HG03354 (cell line): Measurements from ENCODE around the gene ARL11.

Experiments used
- ATAC-seq: cut with Tn5 transposase; IDR thresholded peaks from one replicate; pipeline ENCODE4 v1.9.1; 2021; ENCODE audit warnings: mild to moderate bottlenecking; ENCODE audit not compliant: unreplicated experiment, poor library complexity, severe bottlenecking

ARL11 gene

GRCh38 chr13:49643035-49643646, 14.8 kb downstream of the ARL11 start:
- peak; percentile 63 for ATAC-seq

- no peak for ATAC-seq
Observed at GRCh38 chr13:49645451-49645850, 17.1 kb downstream of the ARL11 start.

DNA sequence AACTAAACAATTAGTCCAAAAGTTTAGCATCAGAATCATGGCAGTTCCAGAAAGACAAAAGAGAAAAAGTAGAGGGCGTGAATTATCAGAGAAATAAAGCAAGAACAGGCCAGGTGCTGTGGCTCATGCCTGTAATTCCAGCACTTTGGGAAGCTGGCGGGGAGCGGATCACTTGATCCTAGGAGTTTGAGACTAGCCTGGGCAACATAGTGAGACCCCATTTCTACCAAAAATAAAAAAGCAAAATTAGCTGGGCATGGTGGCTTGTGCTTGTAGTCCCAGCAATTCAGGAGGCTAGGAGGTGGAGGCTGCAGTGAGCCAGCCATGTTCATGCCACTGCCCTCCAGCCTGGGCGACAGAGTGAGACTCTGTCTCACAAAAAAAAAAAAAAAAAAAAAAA, 18.4 kb downstream of the ARL11 start:
- no peak for ATAC-seq

DNA sequence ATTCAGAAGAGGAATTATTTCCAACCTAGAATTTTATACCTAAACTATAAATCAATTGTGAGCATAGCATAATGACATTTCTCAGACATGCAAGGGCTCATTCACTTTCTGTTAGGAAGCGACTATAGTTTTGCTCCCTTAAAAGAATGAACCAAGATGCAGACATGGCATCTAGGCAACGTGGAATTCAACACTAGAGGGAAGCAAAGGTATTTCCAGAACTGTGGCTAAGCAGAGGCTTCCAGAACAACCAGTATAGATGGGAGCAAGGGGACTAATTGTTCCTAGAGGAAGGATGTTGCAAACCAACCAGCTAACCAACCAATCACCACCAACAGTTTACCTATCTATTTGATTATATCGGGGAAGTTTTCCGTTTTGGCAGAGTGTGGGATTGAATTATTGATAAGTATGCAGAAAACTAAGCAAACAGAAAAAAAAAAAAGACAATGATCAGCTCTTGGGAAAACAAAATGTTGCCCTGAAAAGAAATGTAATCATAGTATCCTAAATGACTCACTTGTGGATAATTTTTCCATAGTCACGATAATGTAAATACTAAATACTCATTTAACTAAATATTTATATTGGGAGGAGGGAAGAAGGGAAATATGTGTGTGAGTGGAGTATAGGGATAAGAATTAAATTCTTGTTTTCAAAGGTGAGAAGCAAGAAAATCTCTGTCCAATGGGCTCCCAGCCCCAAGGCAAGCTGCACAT, 21.1 kb downstream of the ARL11 start:
- no peak for ATAC-seq

- no peak for ATAC-seq
Observed at GRCh38 chr13:49649963-49650312, 21.6 kb downstream of the ARL11 start.

DNA sequence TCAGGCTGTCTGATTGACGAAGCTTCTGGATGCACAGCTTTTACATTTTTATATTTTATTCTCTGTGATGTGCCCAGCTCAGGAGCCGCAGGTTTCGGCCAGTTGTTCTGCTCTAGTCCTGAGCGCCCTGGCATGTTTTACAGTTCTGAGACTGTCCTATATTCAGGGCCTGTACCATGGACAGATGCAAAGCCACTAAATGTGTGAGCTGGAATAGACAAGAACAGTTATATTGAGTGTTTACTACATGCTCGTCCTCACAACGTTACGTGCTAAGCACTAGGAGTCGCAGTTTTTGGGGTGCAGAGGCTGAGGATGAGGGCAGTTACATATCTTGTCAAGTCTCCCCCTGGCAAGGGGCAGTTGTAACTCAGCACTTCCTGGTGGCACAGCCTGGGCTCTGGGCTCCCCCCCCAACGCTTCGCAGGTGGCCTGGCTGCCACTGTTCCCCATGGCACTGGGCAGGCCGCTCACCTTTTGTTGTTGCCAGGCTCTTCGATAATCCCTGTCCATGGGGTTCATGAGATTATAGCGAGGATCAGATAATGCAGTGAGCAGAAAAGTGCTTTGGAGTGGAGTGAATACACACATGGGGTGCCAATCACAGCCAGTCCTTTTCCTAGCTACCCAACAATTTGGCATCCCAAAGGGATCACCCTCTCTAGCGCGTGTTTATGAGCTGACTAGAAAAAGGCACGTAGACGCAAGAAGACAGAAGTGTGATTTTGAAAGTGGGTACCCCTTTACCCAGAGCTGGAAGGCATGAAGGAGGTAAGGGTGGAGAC, 23.5 kb downstream of the ARL11 start:
- no peak for ATAC-seq

DNA sequence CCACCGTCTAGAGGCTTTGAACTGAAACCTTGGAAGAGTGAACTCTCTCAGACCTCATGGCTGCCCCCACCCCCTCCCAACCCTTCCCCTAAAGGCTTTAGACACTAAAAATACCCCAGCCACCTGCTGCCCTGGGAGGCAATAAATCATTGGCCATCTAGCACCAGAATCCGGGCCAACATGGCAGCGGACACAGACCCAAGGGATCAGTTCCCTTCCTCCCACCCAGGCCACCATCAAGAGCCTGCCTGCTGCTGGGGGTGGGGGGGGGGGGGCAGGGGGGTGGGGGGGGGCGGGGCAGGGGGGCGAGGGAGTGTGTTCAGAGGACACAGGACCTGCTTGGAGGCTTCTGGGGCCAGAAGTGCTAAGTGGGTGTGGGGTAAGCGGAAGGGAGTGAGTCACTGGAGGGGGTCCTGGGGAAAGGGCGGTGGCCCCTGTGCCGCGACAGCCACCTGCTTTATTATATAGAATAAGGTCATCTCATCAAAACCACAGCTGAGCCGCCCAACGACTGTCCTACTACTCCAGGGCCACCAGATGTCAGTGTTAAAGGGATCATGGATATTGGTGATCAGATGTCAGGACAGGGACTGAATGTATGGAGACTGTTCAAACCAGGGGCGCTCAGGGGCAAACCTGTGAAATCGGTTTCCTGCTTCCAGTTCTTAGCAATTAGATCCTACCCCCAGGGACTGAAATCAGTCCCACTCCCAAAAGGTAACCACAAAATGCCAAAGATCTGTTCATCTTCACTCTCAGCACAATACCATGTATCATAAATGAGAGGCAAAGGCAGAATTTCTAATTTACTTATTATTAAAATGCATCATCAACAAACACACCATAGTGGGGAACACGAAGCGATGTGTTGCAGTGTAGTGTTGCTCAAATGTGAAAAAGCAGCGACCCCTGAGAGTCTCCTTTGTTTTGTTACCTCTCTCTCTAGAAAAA, 24.3 kb downstream of the ARL11 start:
- no peak for ATAC-seq

GRCh38 chr13:49653478-49653877, 25.2 kb downstream of the ARL11 start:
- ATAC-seq: no peak

GRCh38 chr13:49654011-49654410, 25.7 kb downstream of the ARL11 start:
- no peak for ATAC-seq

- ATAC-seq: no peak
Observed at GRCh38 chr13:49655906-49656305, 27.6 kb downstream of the ARL11 start.

DNA sequence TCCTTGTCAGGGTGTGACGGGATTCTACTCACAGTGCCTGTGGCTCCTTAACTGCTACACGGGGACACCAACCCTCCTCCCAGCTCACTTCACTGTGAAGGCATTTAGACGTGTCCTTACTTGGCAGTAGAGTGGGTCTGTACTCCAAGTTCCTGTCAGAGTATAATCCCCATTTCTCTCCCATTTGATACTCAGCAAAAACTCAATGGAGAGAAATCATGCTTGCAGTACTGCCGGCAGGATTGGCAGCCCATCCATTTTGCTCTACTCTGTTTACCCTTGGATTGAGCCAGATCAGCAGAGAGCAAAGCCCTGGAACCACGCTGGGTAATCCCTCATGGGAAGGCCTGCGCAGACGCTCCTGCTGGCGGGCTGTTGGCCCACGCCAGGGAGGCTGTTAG, 28.9 kb downstream of the ARL11 start:
- ATAC-seq: no peak

GRCh38 chr13:49664606-49665005, 36.3 kb downstream of the ARL11 start:
- no peak for ATAC-seq

DNA sequence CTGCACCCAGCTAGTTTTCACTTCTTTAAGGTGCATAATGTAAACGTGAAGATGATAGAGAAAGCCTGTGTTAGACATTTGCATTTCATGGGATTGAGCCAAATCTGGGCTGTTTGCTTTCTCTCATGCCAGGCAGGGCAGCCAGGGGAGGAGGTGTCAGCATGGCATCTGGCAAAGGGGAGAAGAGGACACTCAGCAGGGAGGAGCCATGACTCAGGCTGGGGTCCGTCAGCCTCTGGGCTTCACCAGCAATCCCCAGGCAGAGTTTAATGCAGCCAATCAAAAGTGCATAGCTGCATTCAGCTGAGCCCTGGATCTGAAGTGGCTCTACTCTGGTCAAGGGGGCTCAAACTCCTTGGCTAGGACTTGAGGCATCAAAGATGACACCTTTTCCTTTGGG, 39.5 kb downstream of the ARL11 start:
- ATAC-seq: no peak

GRCh38 chr13:49669735-49670309, 41.5 kb downstream of the ARL11 start:
- ATAC-seq: peak; percentile 72

- no peak for ATAC-seq
Observed at GRCh38 chr13:49670828-49671227, 42.5 kb downstream of the ARL11 start.

GRCh38 chr13:49676581-49677298, 48.4 kb downstream of the ARL11 start:
- ATAC-seq: no peak

GRCh38 chr13:49678191-49678914, 50.0 kb downstream of the ARL11 start:
- ATAC-seq: no peak

GRCh38 chr13:49679246-49679645, 50.9 kb downstream of the ARL11 start:
- ATAC-seq: no peak
